Fibroblast of lung (primary cell): ENCODE data around the gene IGF1R. TPM values are rescaled to one million over a fixed set of nuclear protein-coding genes. Genes with fewer than 3 reads are reported as not detected.

Source experiments
- DNase-seq, 2 donors: peaks; one replicate each; pipeline versions ENCODE4 v3.0.0 to v3.0.0-alpha.2; 2010; ENCODE audit warnings: low read depth in 2 of 2
- H2AFZ ChIP-seq: 2 replicates; pipeline ENCODE4 v1.5.1; 2012; ENCODE audit warnings: low read length, control low read depth, inconsistent platforms
- H3K27ac ChIP-seq: 2 replicates; pipeline ENCODE4 v1.5.1; 2011; ENCODE audit warnings: low read length, control low read depth; ENCODE audit not compliant: insufficient read depth
- H3K27me3 ChIP-seq: 2 replicates; pipeline ENCODE4 v1.5.1; 2011; ENCODE audit warnings: mild to moderate bottlenecking, low read length; ENCODE audit not compliant: control insufficient read depth, insufficient read depth
- H3K36me3 ChIP-seq: 2 replicates; pipeline ENCODE4 v1.5.1; 2011; ENCODE audit warnings: low read length; ENCODE audit not compliant: control insufficient read depth, insufficient read depth
- H3K4me1 ChIP-seq: 2 replicates; pipeline ENCODE4 v1.5.1; 2011; ENCODE audit warnings: low read length; ENCODE audit not compliant: control insufficient read depth, insufficient read depth; ENCODE audit errors: extremely low read depth
- H3K4me2 ChIP-seq: 2 replicates; pipeline ENCODE4 v1.5.1; 2011; ENCODE audit warnings: low read length, control low read depth; ENCODE audit not compliant: insufficient read depth; ENCODE audit errors: extremely low read depth
- H3K4me3 ChIP-seq, 4 experiments: fragments of 200-600 bp in 1 of 4; sonication (generic) in 1 of 4; replicated peaks in 1 of 4; 2 replicates each; pipeline ENCODE4 v1.5.1; 2011 to 2016; ENCODE audit warnings: low read length in 4 of 4, low read depth in 3 of 4, mild to moderate bottlenecking in 3 of 4, control low read depth in 2 of 4, inconsistent platforms in 1 of 4, mixed read lengths in 1 of 4; ENCODE audit not compliant: insufficient read depth in 1 of 4; ENCODE audit errors: control extremely low read depth in 1 of 4
- H3K79me2 ChIP-seq: 2 replicates; pipeline ENCODE4 v1.5.1; 2012; ENCODE audit warnings: mild to moderate bottlenecking, low read length, inconsistent platforms; ENCODE audit not compliant: control insufficient read depth, insufficient read depth
- H3K9ac ChIP-seq: 2 replicates; pipeline ENCODE4 v1.5.1; 2011; ENCODE audit warnings: mild to moderate bottlenecking, low read length, control low read depth; ENCODE audit not compliant: insufficient read depth
- H3K9me3 ChIP-seq: 2 replicates; pipeline ENCODE4 v1.5.1; 2012; ENCODE audit warnings: low read depth, low read length; ENCODE audit not compliant: control insufficient read depth, insufficient read depth
- H4K20me1 ChIP-seq: 2 replicates; pipeline ENCODE4 v1.5.1; 2011; ENCODE audit warnings: low read length; ENCODE audit not compliant: control insufficient read depth, insufficient read depth; ENCODE audit errors: extremely low read depth
- CTCF ChIP-seq, 2 donors: IDR thresholded peaks in 1 of 2; conservative IDR thresholded peaks in 1 of 2; 1 replicate in 1 of 2; 2 replicates in 1 of 2; pipeline ENCODE4 v1.5.1; 2011 to 2012; ENCODE audit warnings: low read length in 2 of 2, control low read depth in 1 of 2, inconsistent platforms in 1 of 2, low read depth in 1 of 2, mild to moderate bottlenecking in 1 of 2
- EZH2 ChIP-seq: IDR thresholded peaks from 2 replicates; pipeline ENCODE4 v1.5.1; 2012; ENCODE audit warnings: low read length, control low read depth, mild to moderate bottlenecking; ENCODE audit errors: missing control alignments
- polyA plus RNA-seq, 2 donors: library from polyadenylated mRNA; depleted of rRNA in 1 of 2; stranded (reverse) in 1 of 2; unstranded in 1 of 2; fragments of >200 nt; gene quantifications; 2 replicates each; pipeline ENCODE4 v1.2.1, GENCODE V29; 2011 to 2012; ENCODE audit warnings: missing spikeins in 1 of 2
- total RNA-seq: library from RNA; depleted of rRNA; stranded (reverse); fragments of >200 nt; gene quantifications from 2 replicates; pipeline ENCODE4 v1.2.1, GENCODE V29; 2014

Gene IGF1R
- total and polyA plus RNA-seq, 2 donors (not counting 1 experiment from before 2014, with no cell fraction given) = 14.6 to 28.6 TPM

- TF ChIP-seq EZH2 = no peak
- no peak for TF ChIP-seq CTCF (conservative IDR thresholded peaks at IDR 0.05 in 1 of 2, IDR thresholded peaks at IDR 0.05 in 1 of 2; ENCODE audit: low read depth in 1 of 2, low read length in 2 of 2)
- Histone ChIP-seq H4K20me1 (no peaks in the 10 kb centered on the region), H2AFZ (no peak overlapping the region), H3K4me2 (peak overlapping the region; percentile 93), H3K79me2 (peaks cover 22% of the 10 kb centered on the region), H3K27ac (peak overlapping the region; percentile 48), H3K4me3 (peak overlapping the region in 1 of 4 experiments; percentile 18), H3K4me1 (peaks cover 34% of the 10 kb centered on the region), H3K9me3 (no peaks in the 10 kb centered on the region), H3K27me3 (no peaks in the 10 kb centered on the region), H3K9ac (no peak overlapping the region), H3K36me3 (no peaks in the 10 kb centered on the region)
- DNase-seq = peak in 1 of 2 donors; percentile 50
Observed at GRCh38 chr15:98875309-98875708, 227.0 kb downstream of the IGF1R start.

- Histone ChIP-seq H3K4me2 (no peak overlapping the region), H3K9me3 (no peaks in the 10 kb centered on the region), H4K20me1 (no peaks in the 10 kb centered on the region), H3K36me3 (no peaks in the 10 kb centered on the region), H3K9ac (no peak overlapping the region), H3K27ac (no peak overlapping the region), H2AFZ (no peak overlapping the region), H3K79me2 (peaks cover 16% of the 10 kb centered on the region), H3K27me3 (no peaks in the 10 kb centered on the region), H3K4me1 (peaks cover 34% of the 10 kb centered on the region), H3K4me3 (no peak overlapping the region)
- TF ChIP-seq CTCF (conservative IDR thresholded peaks at IDR 0.05 in 1 of 2, IDR thresholded peaks at IDR 0.05 in 1 of 2; ENCODE audit: low read depth in 1 of 2, low read length in 2 of 2) (no peak), EZH2 (no peak)
- peak in 1 of 2 donors; percentile 75 for DNase-seq
Observed at GRCh38 chr15:98876451-98877369, 228.4 kb downstream of the IGF1R start.

- Histone ChIP-seq H2AFZ (no peak overlapping the region), H3K9me3 (no peaks in the 10 kb centered on the region), H3K4me1 (peaks cover 31% of the 10 kb centered on the region), H3K27ac (peak overlapping the region; percentile 21), H3K79me2 (peaks cover 16% of the 10 kb centered on the region), H3K36me3 (no peaks in the 10 kb centered on the region), H3K9ac (no peak overlapping the region), H4K20me1 (no peaks in the 10 kb centered on the region), H3K4me3 (no peak overlapping the region), H3K4me2 (no peak overlapping the region), H3K27me3 (no peaks in the 10 kb centered on the region)
- peak; percentile 52 to 83 for DNase-seq
- no peak for TF ChIP-seq EZH2
- no peak for TF ChIP-seq CTCF (conservative IDR thresholded peaks at IDR 0.05 in 1 of 2, IDR thresholded peaks at IDR 0.05 in 1 of 2; ENCODE audit: low read depth in 1 of 2, low read length in 2 of 2)
Observed at GRCh38 chr15:98878172-98878571, 229.8 kb downstream of the IGF1R start.
